ENCODE data around the gene TICRR. TPM values are rescaled to one million over a fixed set of nuclear protein-coding genes. Genes with fewer than 3 reads are reported as not detected.

The TICRR gene
- total and polyA plus RNA-seq, 4 donors, result under 0.01 to 7.3 (median 0.15) TPM

- Histone ChIP-seq H3K4me1 (ENCODE audit: control insufficient read depth in 4 of 4, insufficient read depth in 4 of 4, low read length in 3 of 4) (peaks cover 0 to 32% (median 21%) of the 10 kb centered on the region in 4 donors), H3K4me3 (ENCODE audit: low read depth in 1 of 3, low read length in 3 of 3) (no peak overlapping the region), H3K9me3 (ENCODE audit: control insufficient read depth in 4 of 4, low read length in 3 of 4) (no peaks in the 10 kb centered on the region), H3K36me3 (ENCODE audit: control insufficient read depth in 4 of 4, insufficient read depth in 3 of 4, low read depth in 1 of 4, low read length in 3 of 4) (peaks cover 0 to 9% (median 0%) of the 10 kb centered on the region in 4 donors), H3K27me3 (ENCODE audit: control insufficient read depth in 4 of 4, insufficient read depth in 4 of 4, low read length in 3 of 4) (no peaks in the 10 kb centered on the region), H3K9ac (ENCODE audit: low read depth in 1 of 2, low read length in 2 of 2) (no peak overlapping the region), H3K27ac (ENCODE audit: low read depth in 1 of 2, low read length in 2 of 2) (no peak overlapping the region)
- WGBS, result 78% methylated on average over 12 of the region's 12 CpGs
- no peak for DNase-seq (ENCODE audit: low spot score)
- TF ChIP-seq RAD21 (IDR thresholded peaks at IDR 0.05), result peak in 1 of 2 donors; percentile 39
- peak; percentile 25 for TF ChIP-seq CTCF (IDR thresholded peaks at IDR 0.05; ENCODE audit: low read depth, low read length, missing input control)
- no peak for TF ChIP-seq SP1 (IDR thresholded peaks at IDR 0.05)
- no peak for TF ChIP-seq ZBTB33 (IDR thresholded peaks at IDR 0.05)
- no peak for TF ChIP-seq RXRA (IDR thresholded peaks at IDR 0.05)
- TF ChIP-seq HNF4A (conservative IDR thresholded peaks at IDR 0.05), result no peak
Measured at GRCh38 chr15:89673165-89673512, 97.9 kb downstream of the TICRR start.

GRCh38 chr15:89674526-89674925, 99.3 kb downstream of the TICRR start:
- Histone ChIP-seq H3K4me3 (ENCODE audit: low read depth in 1 of 3, low read length in 3 of 3) (no peak overlapping the region), H3K4me1 (ENCODE audit: control insufficient read depth in 4 of 4, insufficient read depth in 4 of 4, low read length in 3 of 4) (peaks cover 0 to 43% (median 31%) of the 10 kb centered on the region in 4 donors), H3K9me3 (ENCODE audit: control insufficient read depth in 4 of 4, low read length in 3 of 4) (no peaks in the 10 kb centered on the region), H3K27ac (ENCODE audit: low read depth in 1 of 2, low read length in 2 of 2) (peak overlapping the region; percentile 36 to 44), H3K27me3 (ENCODE audit: control insufficient read depth in 4 of 4, insufficient read depth in 4 of 4, low read length in 3 of 4) (no peaks in the 10 kb centered on the region), H3K9ac (ENCODE audit: low read depth in 1 of 2, low read length in 2 of 2) (peak overlapping the region in 1 of 2 donors; percentile 47), H3K36me3 (ENCODE audit: control insufficient read depth in 4 of 4, insufficient read depth in 3 of 4, low read depth in 1 of 4, low read length in 3 of 4) (peaks cover 0 to 5% (median 0%) of the 10 kb centered on the region in 4 donors)
- WGBS, result 38% methylated on average over 4 of the region's 4 CpGs
- peak; percentile 36 to 62 for TF ChIP-seq EGR1 (IDR thresholded peaks at IDR 0.05; ENCODE audit: low read depth in 2 of 2)
- TF ChIP-seq YY1 (IDR thresholded peaks at IDR 0.05), result peak; percentile 98
- peak; percentile 67 for TF ChIP-seq FOXA1 (IDR thresholded peaks at IDR 0.05)
- TF ChIP-seq SP1 (IDR thresholded peaks at IDR 0.05), result peak; percentile 93
- peak; percentile 27 for TF ChIP-seq CTCF (IDR thresholded peaks at IDR 0.05; ENCODE audit: low read depth, low read length, missing input control)
- TF ChIP-seq MAX (IDR thresholded peaks at IDR 0.05), result no peak
- TF ChIP-seq REST (IDR thresholded peaks at IDR 0.05), result peak; percentile 89
- TF ChIP-seq GABPA (IDR thresholded peaks at IDR 0.05 in 1 of 2, conservative IDR thresholded peaks at IDR 0.05 in 1 of 2), result peak in 1 of 2 donors; percentile 59
- TF ChIP-seq TAF1 (conservative IDR thresholded peaks at IDR 0.05), result no peak
- peak; percentile 35 to 82 for TF ChIP-seq JUND (IDR thresholded peaks at IDR 0.05)
- peak; percentile 71 to 87 for TF ChIP-seq RXRA (IDR thresholded peaks at IDR 0.05)
- peak; percentile 73 to 79 for TF ChIP-seq RAD21 (IDR thresholded peaks at IDR 0.05)
- peak; percentile 77 for TF ChIP-seq ZBTB33 (IDR thresholded peaks at IDR 0.05)
- TF ChIP-seq ATF3 (IDR thresholded peaks at IDR 0.05), result peak; percentile 85
- TF ChIP-seq HNF4A (conservative IDR thresholded peaks at IDR 0.05), result peak; percentile 92 to 95
- peak; percentile 67 for TF ChIP-seq HNF4G (IDR thresholded peaks at IDR 0.05)
- no peak for TF ChIP-seq NR2F2 (IDR thresholded peaks at IDR 0.05)
- peak; percentile 77 for TF ChIP-seq FOXA2 (IDR thresholded peaks at IDR 0.05)
- no peak for DNase-seq (ENCODE audit: low spot score)

Measured in liver (tissue), 9 donors.